Activated CD4-positive, alpha-beta T cell treated with anti-CD3 and anti-CD28 coated beads for 36 hours (primary cell): Measurements from ENCODE around the gene NELFA. TPM values are rescaled to one million over a fixed set of nuclear protein-coding genes. Genes with fewer than 3 reads are reported as not detected.
"Not testable (repeated sequence)": the region's sequence is repeated elsewhere in the genome, so short reads cannot be mapped to it uniquely, and the experiment has no call there.

Experiments
- ATAC-seq: fragments of 200-7000 bp; cut with Tn5 transposase; one replicate; pipeline ENCODE4 v1.10.0; 2021; ENCODE audit warnings: mild to moderate bottlenecking, moderate library complexity
- CTCF ChIA-PET: fragments of 350-600 bp; sonication (Branson Sonifier 250); formaldehyde crosslinking; loops from one replicate; lab custom pipeline; 2021; ENCODE audit warnings: antibody characterized with exemption; lab: Charles Lee
- POLR2A ChIA-PET: fragments of 350-600 bp; sonication (Branson Sonifier 250); formaldehyde crosslinking; loops from one replicate; lab custom pipeline; 2021; ENCODE audit warnings: antibody characterized with exemption, inconsistent platforms; lab: Charles Lee
- DNase-seq: peaks from one replicate; pipeline ENCODE4 v3.0.0-alpha.2; 2020
- H3K27ac Mint-ChIP-seq: one replicate; pipeline ENCODE4 v1.8.0; 2021; ENCODE audit warnings: mixed read lengths
- H3K27me3 Mint-ChIP-seq: one replicate; pipeline ENCODE4 v1.8.0; 2021; ENCODE audit warnings: mixed read lengths
- H3K36me3 Mint-ChIP-seq: one replicate; pipeline ENCODE4 v1.8.0; 2021; ENCODE audit warnings: low read depth, mixed read lengths
- H3K4me1 Mint-ChIP-seq: one replicate; pipeline ENCODE4 v1.8.0; 2021; ENCODE audit warnings: mixed read lengths
- H3K4me3 Mint-ChIP-seq: one replicate; pipeline ENCODE4 v1.8.0; 2021; ENCODE audit warnings: mild to moderate bottlenecking, moderate library complexity, mixed read lengths
- H3K9me3 Mint-ChIP-seq: one replicate; pipeline ENCODE4 v1.8.0; 2021; ENCODE audit warnings: low read depth, mixed read lengths
- intact Hi-C, 2 experiments: fragments of 100-400 bp; cut with DNase I in 1 of 2; cut with micrococcal nuclease in 1 of 2; formaldehyde crosslinking; loops; one replicate each; pipeline versions ENCODE4 v1.14.2 to v1.15.1; 2022 to 2024; cut with DNase I, micrococcal nuclease
- total RNA-seq, 2 experiments: library from RNA; stranded (reverse); gene quantifications; one replicate each; pipeline ENCODE4 v1.2.3, GENCODE V29; 2021

The NELFA gene
- total RNA-seq, 2 experiments from 2014 or later = 41.6 to 48.3 TPM

GRCh38 chr4:2036327-2036726 is 27.6 kb upstream of the NELFA start:
- H3K27ac Mint-ChIP-seq = no peak overlapping the region
- no peaks in the 10 kb centered on the region for H3K4me1 Mint-ChIP-seq
- ChIA-PET POLR2A (no interaction called here), CTCF (no interaction called here)
- H3K4me3 Mint-ChIP-seq = no peak overlapping the region
- no peaks in the 10 kb centered on the region for H3K9me3 Mint-ChIP-seq
- peaks cover 19% of the 10 kb centered on the region for H3K27me3 Mint-ChIP-seq
- DNase-seq (no peak), ATAC-seq (no peak)
- intact Hi-C loops = no loop called here
- no peaks in the 10 kb centered on the region for H3K36me3 Mint-ChIP-seq

- intact Hi-C loops, H3K36me3 Mint-ChIP-seq, ATAC-seq, DNase-seq, H3K4me3 Mint-ChIP-seq, H3K4me1 Mint-ChIP-seq, CTCF ChIA-PET, H3K9me3 Mint-ChIP-seq, H3K27ac Mint-ChIP-seq, POLR2A ChIA-PET: not testable (repeated sequence)
- peaks cover 12% of the 10 kb centered on the region for H3K27me3 Mint-ChIP-seq
Observed at GRCh38 chr4:2031161-2031560, 22.4 kb upstream of the NELFA start.

DNA sequence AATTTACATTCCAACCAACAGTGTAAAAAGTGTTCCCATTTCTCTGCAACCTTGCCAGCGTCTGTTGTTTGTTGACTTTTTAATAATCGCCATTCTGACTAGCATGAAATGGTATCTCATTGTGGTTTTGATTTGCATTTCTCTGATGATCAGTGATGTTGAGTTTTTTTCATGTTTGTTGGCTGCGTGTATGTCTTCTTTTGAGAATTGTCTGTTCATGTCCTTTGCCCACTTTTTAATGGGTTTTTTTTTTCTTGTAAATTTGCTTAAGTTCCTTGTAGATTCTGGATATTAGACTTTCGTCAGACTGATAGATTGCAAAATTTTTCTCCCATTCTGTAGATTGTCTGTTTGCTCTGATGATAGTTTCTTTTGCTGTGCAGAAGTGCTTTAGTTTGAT is 18.3 kb upstream of the NELFA start:
- POLR2A ChIA-PET, CTCF ChIA-PET, DNase-seq, H3K36me3 Mint-ChIP-seq, ATAC-seq, H3K27ac Mint-ChIP-seq, H3K4me1 Mint-ChIP-seq, H3K4me3 Mint-ChIP-seq, H3K9me3 Mint-ChIP-seq, intact Hi-C loops: not testable (repeated sequence)
- peaks cover 30% of the 10 kb centered on the region for H3K27me3 Mint-ChIP-seq

DNA sequence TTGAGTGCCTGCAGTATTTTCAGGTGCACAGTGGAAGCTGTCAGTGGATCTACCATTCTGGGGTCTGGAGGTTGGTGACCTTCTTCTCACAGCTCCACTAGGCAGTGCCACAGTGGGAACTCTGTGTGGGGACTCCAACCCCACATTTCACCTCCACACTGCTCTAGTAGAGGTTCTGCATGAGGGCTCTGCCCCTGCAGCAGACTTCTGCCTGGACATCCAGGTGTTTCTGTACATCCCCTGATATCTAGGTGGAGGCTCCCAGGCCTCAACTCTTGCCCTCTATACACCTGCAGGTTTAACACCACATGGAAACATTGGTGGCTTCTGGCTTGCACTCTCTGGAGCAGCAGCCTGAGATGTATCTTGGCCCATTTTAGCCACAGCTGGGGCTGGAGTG is 17.0 kb upstream of the NELFA start:
- DNase-seq (no peak), ATAC-seq (no peak)
- Mint-ChIP-seq H3K36me3 (no peaks in the 10 kb centered on the region), H3K27me3 (peaks cover 34% of the 10 kb centered on the region), H3K9me3 (peaks cover 3% of the 10 kb centered on the region), H3K27ac (no peak overlapping the region), H3K4me1 (no peaks in the 10 kb centered on the region), H3K4me3 (no peak overlapping the region)
- CTCF ChIA-PET = no interaction called here
- intact Hi-C loops = no loop called here
- POLR2A ChIA-PET = no interaction called here

GRCh38 chr4:2024683-2025082 is 15.9 kb upstream of the NELFA start:
- Mint-ChIP-seq H3K36me3 (no peaks in the 10 kb centered on the region), H3K9me3 (peaks cover 3% of the 10 kb centered on the region), H3K27ac (no peak overlapping the region), H3K4me3 (no peak overlapping the region), H3K4me1 (no peaks in the 10 kb centered on the region), H3K27me3 (peaks cover 39% of the 10 kb centered on the region)
- DNase-seq (no peak), ATAC-seq (no peak)
- ChIA-PET CTCF (no interaction called here), POLR2A (no interaction called here)
- intact Hi-C loops = no loop called here

DNA sequence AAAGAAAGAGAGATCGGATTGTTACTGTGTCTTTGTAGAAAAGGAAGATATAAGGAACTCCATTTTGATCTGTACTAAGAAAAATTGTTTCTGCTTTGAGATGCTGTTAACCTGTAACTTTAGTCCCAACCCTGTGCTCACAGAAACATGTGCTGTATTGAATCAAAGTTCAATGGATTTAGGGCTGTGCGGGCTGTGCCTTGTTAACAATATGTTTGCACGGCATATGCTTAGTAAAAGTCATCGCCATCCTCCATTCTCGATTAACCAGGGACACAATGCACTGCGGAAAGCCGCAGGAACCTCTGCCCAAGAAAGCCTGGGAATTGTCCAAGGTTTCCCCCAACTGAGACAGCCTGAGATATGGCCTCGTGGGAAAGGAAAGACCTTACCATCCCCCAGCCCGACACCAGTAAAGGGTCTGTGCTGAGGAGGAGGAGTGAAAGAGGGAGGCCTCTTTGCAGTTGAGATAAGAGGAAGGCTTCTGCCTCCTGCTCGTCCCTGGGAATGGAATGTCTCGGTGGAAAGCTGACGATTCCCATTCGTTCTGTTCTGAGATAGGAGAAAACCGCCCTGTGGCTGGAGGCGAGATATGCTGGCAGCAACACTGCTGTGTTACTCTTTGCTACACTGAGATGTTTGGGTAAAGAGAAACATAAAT is 12.7 kb upstream of the NELFA start:
- DNase-seq, H3K4me1 Mint-ChIP-seq, intact Hi-C loops, CTCF ChIA-PET, H3K4me3 Mint-ChIP-seq, H3K9me3 Mint-ChIP-seq, H3K36me3 Mint-ChIP-seq, ATAC-seq, H3K27ac Mint-ChIP-seq: not testable (repeated sequence)
- POLR2A ChIA-PET = interaction anchor here (0.6 kb wide), 1 partner anchor 227 kb away, joined by 3 read pairs; no protein-coding TSS in a partner anchor
- H3K27me3 Mint-ChIP-seq = peaks cover 45% of the 10 kb centered on the region

- ATAC-seq (no peak), DNase-seq (no peak)
- H3K27me3 Mint-ChIP-seq = peaks cover 7% of the 10 kb centered on the region
- H3K4me3 Mint-ChIP-seq = no peak overlapping the region
- CTCF ChIA-PET = interaction anchor here (1.2 kb wide), 1 partner anchor 13 kb away, joined by 4 read pairs; no protein-coding TSS in a partner anchor
- H3K9me3 Mint-ChIP-seq = no peaks in the 10 kb centered on the region
- peaks cover 9% of the 10 kb centered on the region for H3K4me1 Mint-ChIP-seq
- intact Hi-C loops = no loop called here
- H3K36me3 Mint-ChIP-seq = no peaks in the 10 kb centered on the region
- H3K27ac Mint-ChIP-seq = no peak overlapping the region
- POLR2A ChIA-PET = no interaction called here
Observed at GRCh38 chr4:2015008-2015407, 6.2 kb upstream of the NELFA start.

- intact Hi-C loops = no loop called here
- DNase-seq = no peak
- CTCF ChIA-PET = no interaction called here
- ATAC-seq = no peak
- POLR2A ChIA-PET = interaction anchor here (0.6 to 0.7 kb wide), 2 partner anchors 165 to 756 kb away, joined by 3 read pairs; no protein-coding TSS in a partner anchor
- no peaks in the 10 kb centered on the region for H3K9me3 Mint-ChIP-seq
- H3K27me3 Mint-ChIP-seq = no peaks in the 10 kb centered on the region
- H3K4me1 Mint-ChIP-seq = peaks cover 22% of the 10 kb centered on the region
- no peak overlapping the region for H3K27ac Mint-ChIP-seq
- no peak overlapping the region for H3K4me3 Mint-ChIP-seq
- peaks cover 9% of the 10 kb centered on the region for H3K36me3 Mint-ChIP-seq
Observed at GRCh38 chr4:2011583-2011982, 2.8 kb upstream of the NELFA start.

DNA sequence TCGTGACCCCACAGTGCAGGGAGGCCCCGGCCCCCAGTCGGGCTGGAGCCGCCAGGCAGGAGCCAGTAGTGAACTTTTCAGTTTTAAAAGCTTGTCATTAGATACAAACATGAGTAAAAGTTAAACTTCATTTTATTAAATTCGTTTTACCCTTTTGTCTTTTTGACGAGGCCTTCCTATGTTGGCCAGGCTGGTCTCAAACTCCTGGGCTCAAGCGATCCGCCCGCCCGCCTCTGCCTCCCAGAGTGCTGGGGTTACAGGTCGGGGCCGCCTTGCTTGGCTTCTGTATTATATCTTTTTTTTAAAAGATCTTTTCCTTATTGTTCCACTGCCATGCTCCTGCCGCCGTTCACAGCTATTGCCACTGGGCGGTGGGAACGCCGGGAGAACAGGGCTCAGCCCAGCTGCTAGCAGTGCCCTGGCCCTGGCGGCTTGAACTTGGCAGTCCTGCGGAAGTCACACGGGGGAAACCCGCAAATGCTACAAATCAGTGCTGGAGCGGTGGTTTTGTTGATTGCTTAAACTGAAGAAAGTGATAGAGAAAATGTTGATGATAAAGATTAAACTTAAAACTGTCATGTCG is 968 bp upstream of the NELFA start:
- Mint-ChIP-seq H3K27ac (peak overlapping the region; percentile 90), H3K27me3 (no peaks in the 10 kb centered on the region), H3K9me3 (no peaks in the 10 kb centered on the region), H3K36me3 (peaks cover 22% of the 10 kb centered on the region), H3K4me3 (peak overlapping the region; percentile 87), H3K4me1 (peaks cover 34% of the 10 kb centered on the region)
- ATAC-seq = peak; percentile 37
- peak; percentile 75 for DNase-seq
- CTCF ChIA-PET = interaction anchor here (0.7 kb wide), 1 partner anchor 29 kb away, joined by 3 read pairs; no protein-coding TSS in a partner anchor
- intact Hi-C loops = loop anchor here (1.0 to 5.0 kb wide), 18 partner anchors 32 to 1065 kb away; partner anchors contain the start of genes HAUS3 (in 2 of the 2), LETM1 (in 2 of the 2), POLN (in 2 of the 2) and RNF4 (in 2 of the 2)
- POLR2A ChIA-PET = interaction anchor here (0.6 kb wide), 1 partner anchor 132 kb away, joined by 3 read pairs; no protein-coding TSS in a partner anchor

- intact Hi-C loops = loop anchor here (2.0 to 5.0 kb wide), 7 partner anchors 152 to 1066 kb away; partner anchors contain the start of genes FGFRL1 (in 1 of the 2), GRK4 (in 1 of the 2), HTT (in 1 of the 2) and HTT-AS (in 1 of the 2)
- Mint-ChIP-seq H3K4me1 (peaks cover 34% of the 10 kb centered on the region), H3K9me3 (no peaks in the 10 kb centered on the region), H3K27me3 (no peaks in the 10 kb centered on the region), H3K36me3 (peaks cover 22% of the 10 kb centered on the region), H3K4me3 (peak overlapping the region; percentile 87), H3K27ac (peak overlapping the region; percentile 79)
- no peak for DNase-seq
- CTCF ChIA-PET = no interaction called here
- POLR2A ChIA-PET = interaction anchor here (0.7 kb wide), 1 partner anchor 362 kb away, joined by 3 read pairs; no protein-coding TSS in a partner anchor
- no peak for ATAC-seq
Observed at GRCh38 chr4:2008671-2008920, 178 bp downstream of the NELFA start.

GRCh38 chr4:2007804-2008670 is 737 bp downstream of the NELFA start:
- peak overlapping the region; percentile 82 for H3K27ac Mint-ChIP-seq
- intact Hi-C loops = loop anchor here (2.0 to 5.0 kb wide), 7 partner anchors 151 to 1067 kb away; partner anchors contain the start of genes FGFRL1 (in 1 of the 2), GRK4 (in 1 of the 2), HTT (in 1 of the 2) and HTT-AS (in 1 of the 2)
- no peaks in the 10 kb centered on the region for H3K9me3 Mint-ChIP-seq
- peak overlapping the region; percentile 87 for H3K4me3 Mint-ChIP-seq
- DNase-seq (no peak), ATAC-seq (no peak)
- ChIA-PET POLR2A (interaction anchor here (0.6 to 0.7 kb wide), 2 partner anchors 10 to 362 kb away, joined by 3 read pairs; no protein-coding TSS in a partner anchor), CTCF (no interaction called here)
- no peaks in the 10 kb centered on the region for H3K27me3 Mint-ChIP-seq
- peaks cover 39% of the 10 kb centered on the region for H3K4me1 Mint-ChIP-seq
- peaks cover 27% of the 10 kb centered on the region for H3K36me3 Mint-ChIP-seq
